BLaER1 treated with 17β-estradiol and CSF1 and Interleukin-3, amounts not matched to agents 10 nM and 100 nM (cell line): ENCODE measurements around the gene TANC1.

Experiments used
- H3K27ac ChIP-seq, 11 experiments: shearing (Covaris generic); formaldehyde crosslinking; 2 replicates each; pipeline ENCODE4 v1.8.1; 2022
- H3K27me3 ChIP-seq, 11 experiments: shearing (Covaris generic); formaldehyde crosslinking; 2 replicates each; pipeline ENCODE4 v1.8.1; 2022
- H3K36me3 ChIP-seq, 11 experiments: shearing (Covaris generic); formaldehyde crosslinking; 2 replicates each; pipeline ENCODE4 v1.8.1; 2022
- H3K4me1 ChIP-seq, 10 experiments: shearing (Covaris generic); formaldehyde crosslinking; 2 replicates each; pipeline ENCODE4 v1.8.1; 2022
- H3K4me2 ChIP-seq, 11 experiments: shearing (Covaris generic); formaldehyde crosslinking; 2 replicates each; pipeline ENCODE4 v1.8.1; 2022
- H3K4me3 ChIP-seq, 10 experiments: shearing (Covaris generic); formaldehyde crosslinking; 2 replicates each; pipeline ENCODE4 v1.8.1; 2022
- H3K9ac ChIP-seq, 11 experiments: shearing (Covaris generic); formaldehyde crosslinking; 2 replicates each; pipeline ENCODE4 v1.8.1; 2022
- H3K9me3 ChIP-seq, 11 experiments: shearing (Covaris generic); formaldehyde crosslinking; replicated peaks in 1 of 11; 2 replicates each; pipeline ENCODE4 v1.8.1; 2022
- H4K20me1 ChIP-seq, 11 experiments: shearing (Covaris generic); formaldehyde crosslinking; 2 replicates each; pipeline ENCODE4 v1.8.1; 2022
- Cebpa-rat ChIP-seq, 11 experiments: shearing (Covaris generic); IDR thresholded peaks; 2 replicates each; pipeline ENCODE4 v1.8.1; 2022

TANC1 gene

DNA sequence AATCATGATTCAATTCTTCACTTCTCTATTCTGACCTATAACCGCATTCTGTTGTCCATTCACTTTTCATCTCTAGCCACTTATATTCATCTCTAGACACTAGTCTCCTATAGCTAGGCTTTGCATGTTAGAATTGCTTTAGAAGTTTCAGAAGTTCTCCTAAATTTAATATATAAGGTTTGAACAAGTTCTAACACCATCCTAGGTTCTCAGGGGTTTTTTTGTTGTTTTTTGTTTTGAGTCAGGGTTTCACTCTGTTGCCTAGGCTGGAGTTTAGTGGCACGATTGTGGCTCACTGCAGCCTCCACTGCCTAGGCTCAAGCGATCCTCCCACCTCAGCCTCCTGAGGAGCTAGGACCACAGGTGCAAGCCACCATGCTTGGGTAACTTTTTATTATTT lies 298.1 kb downstream of the TANC1 start:
- peaks cover 35 to 76% (median 63%) of the 10 kb centered on the region in 11 experiments for H3K36me3 ChIP-seq
- peaks cover 6 to 29% (median 14%) of the 10 kb centered on the region in 11 experiments; a peak in 18 of 22 replicates for H3K9me3 ChIP-seq
- H3K4me3 ChIP-seq, result no peak overlapping the region
- no peak overlapping the region for H3K4me2 ChIP-seq
- no peak overlapping the region for H3K27ac ChIP-seq
- no peaks in the 10 kb centered on the region for H3K27me3 ChIP-seq
- H4K20me1 ChIP-seq, result no peaks in the 10 kb centered on the region
- no peak overlapping the region for H3K9ac ChIP-seq
- no peak for TF ChIP-seq Cebpa-rat (IDR thresholded peaks at IDR 0.05)
- H3K4me1 ChIP-seq, result no peaks in the 10 kb centered on the region

DNA sequence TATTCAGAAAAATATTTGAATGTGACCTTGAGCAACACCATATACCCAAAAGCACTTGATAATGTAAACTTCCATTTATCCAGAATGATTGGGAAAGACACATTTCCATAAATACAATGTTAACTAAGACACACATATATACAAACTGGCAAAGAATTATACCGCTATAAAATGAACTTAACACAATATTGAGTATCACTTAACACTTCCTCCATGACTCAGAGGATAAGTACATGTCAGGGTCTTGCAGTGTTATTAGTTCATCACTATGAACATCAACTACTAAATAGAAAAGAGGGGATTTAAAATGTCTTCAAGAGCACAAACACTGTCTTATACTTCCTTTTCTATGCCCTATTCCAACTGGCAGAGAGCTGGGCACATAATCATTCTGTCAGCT lies 299.5 kb downstream of the TANC1 start:
- no peaks in the 10 kb centered on the region for H3K27me3 ChIP-seq
- H3K9me3 ChIP-seq, result peaks cover 8 to 30% (median 16%) of the 10 kb centered on the region in 11 experiments; a peak in 18 of 22 replicates
- no peak overlapping the region for H3K4me2 ChIP-seq
- no peak for TF ChIP-seq Cebpa-rat (IDR thresholded peaks at IDR 0.05)
- H3K27ac ChIP-seq, result no peak overlapping the region
- H4K20me1 ChIP-seq, result no peaks in the 10 kb centered on the region
- H3K4me1 ChIP-seq, result no peaks in the 10 kb centered on the region
- peaks cover 36 to 78% (median 70%) of the 10 kb centered on the region in 11 experiments for H3K36me3 ChIP-seq
- no peak overlapping the region for H3K9ac ChIP-seq
- no peak overlapping the region for H3K4me3 ChIP-seq

GRCh38 chr2:159270744-159271379 lies 302.4 kb downstream of the TANC1 start:
- Histone ChIP-seq H4K20me1 (no peaks in the 10 kb centered on the region), H3K27ac (no peak overlapping the region), H3K4me3 (no peak overlapping the region), H3K4me1 (no peaks in the 10 kb centered on the region), H3K4me2 (no peak overlapping the region), H3K36me3 (peaks cover 29 to 77% (median 66%) of the 10 kb centered on the region in 11 experiments), H3K9me3 (peaks cover 8 to 25% (median 16%) of the 10 kb centered on the region in 11 experiments; a peak in 18 of 22 replicates), H3K9ac (no peak overlapping the region), H3K27me3 (no peaks in the 10 kb centered on the region)
- TF ChIP-seq Cebpa-rat (IDR thresholded peaks at IDR 0.05), result no peak

DNA sequence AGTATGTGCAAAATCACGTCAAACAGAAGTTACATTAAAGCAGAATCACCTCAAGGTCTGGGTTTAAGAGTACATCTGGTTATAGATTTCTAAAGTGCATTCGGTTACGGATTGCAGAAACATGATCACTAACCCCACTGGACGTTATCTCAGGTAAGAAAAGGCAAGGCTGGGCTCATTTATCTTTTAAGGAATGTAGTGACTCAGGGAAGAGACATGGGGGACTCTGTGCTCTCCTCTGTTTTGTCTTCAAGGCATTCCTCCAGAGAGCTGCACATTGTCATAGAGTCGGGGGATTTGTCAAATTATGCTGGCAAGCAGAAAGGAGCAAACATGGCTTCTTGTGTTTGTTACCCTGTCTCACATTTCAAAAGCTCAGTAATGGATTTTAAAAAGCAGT lies 303.7 kb downstream of the TANC1 start:
- Histone ChIP-seq H3K9ac (no peak overlapping the region), H3K27me3 (no peaks in the 10 kb centered on the region), H3K4me1 (no peaks in the 10 kb centered on the region), H3K9me3 (peaks cover 8 to 16% (median 11%) of the 10 kb centered on the region in 11 experiments; a peak in 17 of 22 replicates), H3K36me3 (peaks cover 22 to 74% (median 60%) of the 10 kb centered on the region in 11 experiments), H4K20me1 (no peaks in the 10 kb centered on the region), H3K27ac (no peak overlapping the region), H3K4me3 (no peak overlapping the region), H3K4me2 (no peak overlapping the region)
- no peak for TF ChIP-seq Cebpa-rat (IDR thresholded peaks at IDR 0.05)

- Histone ChIP-seq H3K4me3 (no peak overlapping the region), H3K9ac (no peak overlapping the region), H3K4me1 (no peaks in the 10 kb centered on the region), H3K4me2 (no peak overlapping the region), H4K20me1 (no peaks in the 10 kb centered on the region), H3K27ac (no peak overlapping the region), H3K36me3 (peaks cover 36 to 96% (median 74%) of the 10 kb centered on the region in 11 experiments), H3K27me3 (no peaks in the 10 kb centered on the region), H3K9me3 (peaks cover 8 to 13% (median 10%) of the 10 kb centered on the region in 11 experiments; a peak in 17 of 22 replicates)
- no peak for TF ChIP-seq Cebpa-rat (IDR thresholded peaks at IDR 0.05)
Measured at GRCh38 chr2:159275111-159275510, 306.7 kb downstream of the TANC1 start.

GRCh38 chr2:159279700-159280099 lies 311.3 kb downstream of the TANC1 start:
- no peak overlapping the region for H3K4me3 ChIP-seq
- TF ChIP-seq Cebpa-rat (IDR thresholded peaks at IDR 0.05), result no peak
- no peak overlapping the region for H3K9ac ChIP-seq
- no peaks in the 10 kb centered on the region; a peak in 1 of 22 replicates for H4K20me1 ChIP-seq
- no peaks in the 10 kb centered on the region for H3K27me3 ChIP-seq
- H3K9me3 ChIP-seq, result peaks cover 0 to 33% (median 16%) of the 10 kb centered on the region in 11 experiments; a peak in 15 of 22 replicates
- peaks cover 35 to 82% (median 61%) of the 10 kb centered on the region in 11 experiments for H3K36me3 ChIP-seq
- H3K4me2 ChIP-seq, result no peak overlapping the region
- H3K27ac ChIP-seq, result no peak overlapping the region
- peaks cover 1 to 35% (median 25%) of the 10 kb centered on the region in 10 experiments for H3K4me1 ChIP-seq

DNA sequence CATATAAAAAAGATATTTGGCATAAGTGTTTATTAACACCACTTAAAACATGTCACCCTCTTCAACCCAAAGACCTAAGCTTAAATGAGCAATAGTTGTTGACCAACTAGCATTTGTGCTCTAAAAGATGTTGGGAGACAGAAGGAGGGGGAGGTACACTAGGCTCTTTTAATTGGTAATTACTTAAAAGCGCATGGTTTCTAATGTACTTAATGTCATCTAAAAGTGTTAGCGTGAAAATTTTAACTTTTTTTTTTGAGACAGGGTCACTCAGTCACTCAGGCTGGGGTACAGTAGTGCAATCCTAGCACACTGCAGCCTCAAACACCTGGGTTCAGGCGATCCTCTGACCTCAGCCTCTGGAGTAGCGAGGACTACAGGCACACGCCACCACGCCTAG lies 312.6 kb downstream of the TANC1 start:
- Histone ChIP-seq H3K9me3 (peaks cover 0 to 33% (median 16%) of the 10 kb centered on the region in 11 experiments; a peak in 15 of 22 replicates), H4K20me1 (peaks cover 0 to 6% (median 0%) of the 10 kb centered on the region in 11 experiments; a peak in 2 of 22 replicates), H3K27ac (no peak overlapping the region), H3K4me2 (peak overlapping the region in 2 of 11 experiments; percentile 37 to 45; a peak in 2 of 22 replicates), H3K9ac (no peak overlapping the region), H3K27me3 (no peaks in the 10 kb centered on the region), H3K4me3 (no peak overlapping the region), H3K4me1 (peaks cover 12 to 48% (median 38%) of the 10 kb centered on the region in 10 experiments), H3K36me3 (peaks cover 35 to 70% (median 53%) of the 10 kb centered on the region in 11 experiments)
- TF ChIP-seq Cebpa-rat (IDR thresholded peaks at IDR 0.05), result no peak
